Rectal smooth muscle tissue (tissue), 1 donor: ENCODE measurements around the gene SMG7.
A peak's percentile ranks its signal among the peaks of the same experiment; 100 is the strongest.

Experiments used
- H3K27ac ChIP-seq: one replicate; pipeline ENCODE4 v1.7.0; 2013; ENCODE audit warnings: low read depth, low read length, inconsistent platforms
- H3K27me3 ChIP-seq: one replicate; pipeline ENCODE4 v1.7.0; 2013; ENCODE audit warnings: low read length; ENCODE audit not compliant: control insufficient read depth, insufficient read depth
- H3K36me3 ChIP-seq: one replicate; pipeline ENCODE4 v1.7.0; 2013; ENCODE audit warnings: low read length; ENCODE audit not compliant: control insufficient read depth, insufficient read depth
- H3K4me1 ChIP-seq: one replicate; pipeline ENCODE4 v1.7.0; 2013; ENCODE audit warnings: low read length; ENCODE audit not compliant: control insufficient read depth, insufficient read depth
- H3K4me3 ChIP-seq: one replicate; pipeline ENCODE4 v1.7.0; 2013; ENCODE audit warnings: low read length
- H3K9ac ChIP-seq: one replicate; pipeline ENCODE4 v1.7.0; 2013; ENCODE audit warnings: low read length

The SMG7 gene

GRCh38 chr1:183553331-183553730, 81.0 kb downstream of the SMG7 start:
- no peak overlapping the region for H3K27ac ChIP-seq
- no peak overlapping the region for H3K9ac ChIP-seq
- H3K4me3 ChIP-seq, result no peak overlapping the region
- H3K36me3 ChIP-seq, result peaks cover 23% of the 10 kb centered on the region
- no peaks in the 10 kb centered on the region for H3K4me1 ChIP-seq
- H3K27me3 ChIP-seq, result no peaks in the 10 kb centered on the region

- Histone ChIP-seq H3K4me1 (no peaks in the 10 kb centered on the region), H3K27me3 (no peaks in the 10 kb centered on the region), H3K27ac (no peak overlapping the region), H3K36me3 (peaks cover 23% of the 10 kb centered on the region), H3K4me3 (no peak overlapping the region), H3K9ac (no peak overlapping the region)
Observed at GRCh38 chr1:183553764-183554163, 81.5 kb downstream of the SMG7 start.

- Histone ChIP-seq H3K4me1 (no peaks in the 10 kb centered on the region), H3K9ac (no peak overlapping the region), H3K36me3 (peaks cover 23% of the 10 kb centered on the region), H3K27me3 (no peaks in the 10 kb centered on the region), H3K4me3 (no peak overlapping the region), H3K27ac (no peak overlapping the region)
Observed at GRCh38 chr1:183554577-183554976, 82.3 kb downstream of the SMG7 start.

- Histone ChIP-seq H3K27ac (no peak overlapping the region), H3K27me3 (no peaks in the 10 kb centered on the region), H3K9ac (no peak overlapping the region), H3K4me3 (no peak overlapping the region), H3K4me1 (no peaks in the 10 kb centered on the region), H3K36me3 (no peaks in the 10 kb centered on the region)
Observed at GRCh38 chr1:183559061-183559460, 86.8 kb downstream of the SMG7 start.

GRCh38 chr1:183562701-183563100, 90.4 kb downstream of the SMG7 start:
- H3K9ac ChIP-seq, result no peak overlapping the region
- H3K36me3 ChIP-seq, result no peaks in the 10 kb centered on the region
- H3K4me3 ChIP-seq, result no peak overlapping the region
- peaks cover 2% of the 10 kb centered on the region for H3K4me1 ChIP-seq
- H3K27me3 ChIP-seq, result no peaks in the 10 kb centered on the region
- no peak overlapping the region for H3K27ac ChIP-seq

GRCh38 chr1:183565261-183565660, 93.0 kb downstream of the SMG7 start:
- Histone ChIP-seq H3K4me3 (no peak overlapping the region), H3K36me3 (no peaks in the 10 kb centered on the region), H3K4me1 (peaks cover 2% of the 10 kb centered on the region), H3K27ac (no peak overlapping the region), H3K27me3 (no peaks in the 10 kb centered on the region), H3K9ac (no peak overlapping the region)

- no peaks in the 10 kb centered on the region for H3K27me3 ChIP-seq
- no peak overlapping the region for H3K4me3 ChIP-seq
- H3K36me3 ChIP-seq, result no peaks in the 10 kb centered on the region
- H3K4me1 ChIP-seq, result peaks cover 2% of the 10 kb centered on the region
- no peak overlapping the region for H3K9ac ChIP-seq
- no peak overlapping the region for H3K27ac ChIP-seq
Observed at GRCh38 chr1:183566026-183566425, 93.7 kb downstream of the SMG7 start.

- Histone ChIP-seq H3K4me1 (peaks cover 2% of the 10 kb centered on the region), H3K9ac (no peak overlapping the region), H3K4me3 (no peak overlapping the region), H3K36me3 (no peaks in the 10 kb centered on the region), H3K27ac (no peak overlapping the region), H3K27me3 (no peaks in the 10 kb centered on the region)
Observed at GRCh38 chr1:183567584-183567983, 95.3 kb downstream of the SMG7 start.

GRCh38 chr1:183568176-183569021, 96.1 kb downstream of the SMG7 start:
- no peaks in the 10 kb centered on the region for H3K36me3 ChIP-seq
- H3K27me3 ChIP-seq, result no peaks in the 10 kb centered on the region
- no peak overlapping the region for H3K4me3 ChIP-seq
- no peak overlapping the region for H3K27ac ChIP-seq
- peaks cover 2% of the 10 kb centered on the region for H3K4me1 ChIP-seq
- no peak overlapping the region for H3K9ac ChIP-seq

GRCh38 chr1:183569141-183569540, 96.8 kb downstream of the SMG7 start:
- no peaks in the 10 kb centered on the region for H3K36me3 ChIP-seq
- peaks cover 2% of the 10 kb centered on the region for H3K4me1 ChIP-seq
- H3K27me3 ChIP-seq, result no peaks in the 10 kb centered on the region
- H3K9ac ChIP-seq, result no peak overlapping the region
- H3K27ac ChIP-seq, result no peak overlapping the region
- H3K4me3 ChIP-seq, result no peak overlapping the region

- Histone ChIP-seq H3K27ac (no peak overlapping the region), H3K9ac (no peak overlapping the region), H3K4me1 (peaks cover 2% of the 10 kb centered on the region), H3K27me3 (no peaks in the 10 kb centered on the region), H3K36me3 (no peaks in the 10 kb centered on the region), H3K4me3 (no peak overlapping the region)
Observed at GRCh38 chr1:183569801-183570200, 97.5 kb downstream of the SMG7 start.

- no peaks in the 10 kb centered on the region for H3K27me3 ChIP-seq
- no peak overlapping the region for H3K27ac ChIP-seq
- no peak overlapping the region for H3K4me3 ChIP-seq
- no peaks in the 10 kb centered on the region for H3K36me3 ChIP-seq
- peaks cover 2% of the 10 kb centered on the region for H3K4me1 ChIP-seq
- H3K9ac ChIP-seq, result no peak overlapping the region
Observed at GRCh38 chr1:183570451-183570850, 98.2 kb downstream of the SMG7 start.

GRCh38 chr1:183571678-183572268, 99.5 kb downstream of the SMG7 start:
- peaks cover 2% of the 10 kb centered on the region for H3K4me1 ChIP-seq
- no peak overlapping the region for H3K9ac ChIP-seq
- H3K27ac ChIP-seq, result peak overlapping the region; percentile 32

More at GRCh38 chr1:183571678-183572268, 99.5 kb downstream of the SMG7 start:
- Histone ChIP-seq H3K36me3 (no peaks in the 10 kb centered on the region), H3K27me3 (no peaks in the 10 kb centered on the region), H3K4me3 (no peak overlapping the region)
